ENCODE data around the gene ZCCHC4.

Gene ZCCHC4

GRCh38 chr4:25307596-25307995 is 5.0 kb upstream of the ZCCHC4 start (continued):
- TF ChIP-seq ZNF692 (tag by site-specific recombination; IDR thresholded peaks at IDR 0.05) (no peak), GLI4 (tag by site-specific recombination; IDR thresholded peaks at IDR 0.05) (no peak), ZNF510 (tag by site-specific recombination; IDR thresholded peaks at IDR 0.05; ENCODE audit: insufficient replicate concordance) (no peak), ZNF777 (tag by site-specific recombination; IDR thresholded peaks at IDR 0.05; ENCODE audit: borderline replicate concordance) (no peak)

- Histone ChIP-seq H3K4me3 (ENCODE audit: low read depth, low read length) (no peak overlapping the region), H3K36me3 (ENCODE audit: control insufficient read depth in 2 of 2, insufficient read depth in 1 of 2, low read length in 2 of 2) (no peaks in the 10 kb centered on the region), H3K4me1 (ENCODE audit: control insufficient read depth, insufficient read depth, low read length) (no peaks in the 10 kb centered on the region), H3K27ac (ENCODE audit: extremely low read depth, low read depth, low read length) (no peak overlapping the region), H3K9me3 (ENCODE audit: control insufficient read depth, insufficient read depth, low read depth, low read length) (no peaks in the 10 kb centered on the region)
- TF ChIP-seq, protein P1, sequence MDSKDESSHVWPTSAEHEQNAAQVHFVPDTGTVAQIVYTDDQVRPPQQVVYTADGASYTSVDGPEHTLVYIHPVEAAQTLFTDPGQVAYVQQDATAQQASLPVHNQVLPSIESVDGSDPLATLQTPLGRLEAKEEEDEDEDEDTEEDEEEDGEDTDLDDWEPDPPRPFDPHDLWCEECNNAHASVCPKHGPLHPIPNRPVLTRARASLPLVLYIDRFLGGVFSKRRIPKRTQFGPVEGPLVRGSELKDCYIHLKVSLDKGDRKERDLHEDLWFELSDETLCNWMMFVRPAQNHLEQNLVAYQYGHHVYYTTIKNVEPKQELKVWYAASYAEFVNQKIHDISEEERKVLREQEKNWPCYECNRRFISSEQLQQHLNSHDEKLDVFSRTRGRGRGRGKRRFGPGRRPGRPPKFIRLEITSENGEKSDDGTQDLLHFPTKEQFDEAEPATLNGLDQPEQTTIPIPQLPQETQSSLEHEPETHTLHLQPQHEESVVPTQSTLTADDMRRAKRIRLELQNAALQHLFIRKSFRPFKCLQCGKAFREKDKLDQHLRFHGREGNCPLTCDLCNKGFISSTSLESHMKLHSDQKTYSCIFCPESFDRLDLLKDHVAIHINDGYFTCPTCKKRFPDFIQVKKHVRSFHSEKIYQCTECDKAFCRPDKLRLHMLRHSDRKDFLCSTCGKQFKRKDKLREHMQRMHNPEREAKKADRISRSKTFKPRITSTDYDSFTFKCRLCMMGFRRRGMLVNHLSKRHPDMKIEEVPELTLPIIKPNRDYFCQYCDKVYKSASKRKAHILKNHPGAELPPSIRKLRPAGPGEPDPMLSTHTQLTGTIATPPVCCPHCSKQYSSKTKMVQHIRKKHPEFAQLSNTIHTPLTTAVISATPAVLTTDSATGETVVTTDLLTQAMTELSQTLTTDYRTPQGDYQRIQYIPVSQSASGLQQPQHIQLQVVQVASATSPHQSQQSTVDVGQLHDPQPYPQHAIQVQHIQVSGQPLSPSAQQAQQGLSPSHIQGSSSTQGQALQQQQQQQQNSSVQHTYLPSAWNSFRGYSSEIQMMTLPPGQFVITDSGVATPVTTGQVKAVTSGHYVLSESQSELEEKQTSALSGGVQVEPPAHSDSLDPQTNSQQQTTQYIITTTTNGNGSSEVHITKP (tag by site-specific recombination; IDR thresholded peaks at IDR 0.05): no peak
- TF ChIP-seq ZNF449 (tag by site-specific recombination; IDR thresholded peaks at IDR 0.05) (no peak), ZNF645 (tag by site-specific recombination; IDR thresholded peaks at IDR 0.05) (no peak), ZNF2 (tag by site-specific recombination; IDR thresholded peaks at IDR 0.05) (no peak), RBAK (tag by site-specific recombination; IDR thresholded peaks at IDR 0.05) (no peak)
- TF ChIP-seq, protein P2, sequence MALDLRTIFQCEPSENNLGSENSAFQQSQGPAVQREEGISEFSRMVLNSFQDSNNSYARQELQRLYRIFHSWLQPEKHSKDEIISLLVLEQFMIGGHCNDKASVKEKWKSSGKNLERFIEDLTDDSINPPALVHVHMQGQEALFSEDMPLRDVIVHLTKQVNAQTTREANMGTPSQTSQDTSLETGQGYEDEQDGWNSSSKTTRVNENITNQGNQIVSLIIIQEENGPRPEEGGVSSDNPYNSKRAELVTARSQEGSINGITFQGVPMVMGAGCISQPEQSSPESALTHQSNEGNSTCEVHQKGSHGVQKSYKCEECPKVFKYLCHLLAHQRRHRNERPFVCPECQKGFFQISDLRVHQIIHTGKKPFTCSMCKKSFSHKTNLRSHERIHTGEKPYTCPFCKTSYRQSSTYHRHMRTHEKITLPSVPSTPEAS (tag by site-specific recombination; IDR thresholded peaks at IDR 0.05): no peak
- ChIA-PET POLR2A (no interaction called here), CTCF (no interaction called here)
These were observed 4.3 kb upstream of the ZCCHC4 start for GRCh38 chr4:25308306-25308705.

- H3K4me1 ChIP-seq (ENCODE audit: control insufficient read depth, insufficient read depth, low read length): no peaks in the 10 kb centered on the region
- CTCF ChIA-PET: no interaction called here
These were observed 3.8 kb upstream of the ZCCHC4 start for GRCh38 chr4:25308761-25309160.

More at GRCh38 chr4:25308761-25309160, 3.8 kb upstream of the ZCCHC4 start:
- TF ChIP-seq ZNF629 (tag by site-specific recombination; IDR thresholded peaks at IDR 0.05): no peak
- POLR2A ChIA-PET: no interaction called here
- Histone ChIP-seq H3K27ac (ENCODE audit: extremely low read depth, low read depth, low read length) (no peak overlapping the region), H3K36me3 (ENCODE audit: control insufficient read depth in 2 of 2, insufficient read depth in 1 of 2, low read length in 2 of 2) (no peaks in the 10 kb centered on the region), H3K9me3 (ENCODE audit: control insufficient read depth, insufficient read depth, low read depth, low read length) (no peaks in the 10 kb centered on the region), H3K4me3 (ENCODE audit: low read depth, low read length) (no peak overlapping the region)
